Nephron progenitor cell (in vitro differentiated cells): ENCODE data around the gene COA1.

Experiments used
- DNase-seq: peaks from one replicate; pipeline ENCODE4 v3.0.0; 2021
- H3K27ac Mint-ChIP-seq: 2 replicates; pipeline ENCODE4 v1.8.0; 2021; ENCODE audit warnings: mild to moderate bottlenecking, moderate library complexity, mixed read lengths
- H3K27me3 Mint-ChIP-seq: 2 replicates; pipeline ENCODE4 v1.8.0; 2021; ENCODE audit warnings: mild to moderate bottlenecking, low read depth, mixed read lengths; ENCODE audit not compliant: poor library complexity
- H3K36me3 Mint-ChIP-seq: 2 replicates; pipeline ENCODE4 v1.8.0; 2021; ENCODE audit warnings: low read depth, mixed read lengths
- H3K4me1 Mint-ChIP-seq: 2 replicates; pipeline ENCODE4 v1.8.0; 2021; ENCODE audit warnings: mixed read lengths
- H3K4me3 Mint-ChIP-seq: 2 replicates; pipeline ENCODE4 v1.8.0; 2021; ENCODE audit warnings: mild to moderate bottlenecking, moderate library complexity, mixed read lengths
- H3K9me3 Mint-ChIP-seq: 2 replicates; pipeline ENCODE4 v1.8.0; 2021; ENCODE audit warnings: mild to moderate bottlenecking, moderate library complexity, mixed read lengths
- TF ChIP-seq, protein P1 (sequence below): fragments of 200-600 bp; sonication (generic); IDR thresholded peaks from 2 replicates; pipeline ENCODE4 v1.5.0; 2021; ENCODE audit warnings: antibody characterized with exemption

COA1 gene

DNA sequence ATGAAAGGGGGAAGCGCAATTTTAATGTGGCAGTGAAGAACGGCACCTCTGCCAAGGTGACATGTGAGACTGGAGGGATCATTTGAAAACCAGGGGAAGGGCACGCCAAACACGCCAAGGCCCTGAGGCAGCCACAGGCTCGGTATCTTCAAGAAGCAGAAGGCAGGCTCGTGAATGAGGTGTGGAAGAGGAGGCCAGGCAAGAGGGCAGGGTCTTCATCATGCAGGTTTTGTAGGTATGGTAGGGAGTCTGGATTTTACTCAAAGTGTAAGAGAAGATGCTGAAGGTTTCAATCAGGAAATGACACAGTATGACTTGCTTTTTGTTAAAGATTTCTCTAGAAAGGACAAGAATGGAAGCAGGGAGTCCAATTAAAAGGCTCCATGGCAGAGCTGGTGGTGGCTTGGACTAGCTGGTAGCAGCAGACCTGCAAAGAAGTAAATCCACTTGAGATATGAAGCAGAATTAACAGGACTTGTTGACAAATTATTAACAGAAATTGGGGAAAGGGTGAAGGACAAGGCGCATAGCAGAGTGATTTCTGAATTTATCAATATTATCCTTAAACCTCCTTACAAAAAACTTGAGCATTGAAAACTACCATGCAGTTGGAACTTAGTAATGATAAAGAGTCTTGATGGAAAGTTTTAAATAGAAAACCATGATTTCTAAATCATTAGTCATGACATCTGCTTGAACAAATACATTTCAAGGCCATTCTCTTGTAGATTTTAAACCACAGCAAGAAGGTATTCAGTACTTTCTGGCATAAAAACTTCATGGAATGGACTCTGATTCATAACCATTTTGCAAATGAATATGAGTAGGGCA is 70.4 kb downstream of the COA1 start:
- H3K4me3 Mint-ChIP-seq = no peak overlapping the region
- H3K4me1 Mint-ChIP-seq = no peaks in the 10 kb centered on the region
- peak overlapping the region; percentile 49 for H3K27ac Mint-ChIP-seq
- TF ChIP-seq, protein P1, sequence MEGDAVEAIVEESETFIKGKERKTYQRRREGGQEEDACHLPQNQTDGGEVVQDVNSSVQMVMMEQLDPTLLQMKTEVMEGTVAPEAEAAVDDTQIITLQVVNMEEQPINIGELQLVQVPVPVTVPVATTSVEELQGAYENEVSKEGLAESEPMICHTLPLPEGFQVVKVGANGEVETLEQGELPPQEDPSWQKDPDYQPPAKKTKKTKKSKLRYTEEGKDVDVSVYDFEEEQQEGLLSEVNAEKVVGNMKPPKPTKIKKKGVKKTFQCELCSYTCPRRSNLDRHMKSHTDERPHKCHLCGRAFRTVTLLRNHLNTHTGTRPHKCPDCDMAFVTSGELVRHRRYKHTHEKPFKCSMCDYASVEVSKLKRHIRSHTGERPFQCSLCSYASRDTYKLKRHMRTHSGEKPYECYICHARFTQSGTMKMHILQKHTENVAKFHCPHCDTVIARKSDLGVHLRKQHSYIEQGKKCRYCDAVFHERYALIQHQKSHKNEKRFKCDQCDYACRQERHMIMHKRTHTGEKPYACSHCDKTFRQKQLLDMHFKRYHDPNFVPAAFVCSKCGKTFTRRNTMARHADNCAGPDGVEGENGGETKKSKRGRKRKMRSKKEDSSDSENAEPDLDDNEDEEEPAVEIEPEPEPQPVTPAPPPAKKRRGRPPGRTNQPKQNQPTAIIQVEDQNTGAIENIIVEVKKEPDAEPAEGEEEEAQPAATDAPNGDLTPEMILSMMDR = no peak
- H3K27me3 Mint-ChIP-seq = no peaks in the 10 kb centered on the region
- peaks cover 72% of the 10 kb centered on the region for H3K36me3 Mint-ChIP-seq
- DNase-seq = no peak
- peaks cover 17% of the 10 kb centered on the region for H3K9me3 Mint-ChIP-seq

DNA sequence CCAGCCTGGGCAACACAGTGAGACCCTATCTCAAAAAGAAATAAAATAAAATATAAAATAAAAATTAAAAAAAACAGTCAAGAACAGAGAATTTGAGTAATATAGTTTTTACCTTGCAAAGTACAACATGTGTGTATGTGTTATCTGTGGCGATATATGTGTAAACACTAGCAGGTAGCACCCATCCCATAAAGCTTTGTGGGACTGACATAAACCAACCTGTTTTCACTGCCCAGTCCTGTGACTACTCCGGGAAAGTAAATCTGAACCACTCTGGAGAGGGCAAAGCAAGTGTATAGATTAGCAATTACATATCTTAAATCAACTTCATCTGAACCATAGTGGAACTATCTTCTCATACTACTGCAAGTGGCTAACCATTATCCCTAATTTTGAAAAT is 72.3 kb downstream of the COA1 start:
- peaks cover 2% of the 10 kb centered on the region for H3K9me3 Mint-ChIP-seq
- TF ChIP-seq, protein P1 = no peak
- no peak for DNase-seq
- peaks cover 5% of the 10 kb centered on the region for H3K4me1 Mint-ChIP-seq
- no peak overlapping the region for H3K4me3 Mint-ChIP-seq
- no peak overlapping the region for H3K27ac Mint-ChIP-seq
- no peaks in the 10 kb centered on the region for H3K27me3 Mint-ChIP-seq
- peaks cover 70% of the 10 kb centered on the region for H3K36me3 Mint-ChIP-seq

DNA sequence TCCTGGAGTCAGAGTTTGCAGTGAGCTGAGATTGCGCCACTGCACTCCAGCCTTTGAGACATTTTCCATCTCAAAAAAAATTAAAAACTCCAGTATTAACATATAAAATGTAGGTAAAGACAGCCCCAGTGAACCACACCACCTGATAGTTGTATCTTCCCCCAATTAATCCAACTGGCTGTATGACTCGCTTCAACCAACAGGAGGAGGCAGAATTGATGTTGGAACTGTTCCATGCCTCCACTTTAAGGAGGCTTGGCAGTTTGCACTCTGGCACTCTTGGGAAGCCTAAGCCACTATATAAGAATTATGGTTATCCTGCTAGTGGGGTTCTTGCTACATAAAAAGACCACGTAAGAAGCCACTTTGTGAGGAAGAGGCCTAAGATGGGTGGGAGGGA is 73.7 kb downstream of the COA1 start:
- TF ChIP-seq, protein P1 = no peak
- Mint-ChIP-seq H3K27me3 (no peaks in the 10 kb centered on the region), H3K4me1 (peaks cover 15% of the 10 kb centered on the region), H3K9me3 (no peaks in the 10 kb centered on the region), H3K36me3 (peaks cover 69% of the 10 kb centered on the region), H3K4me3 (no peak overlapping the region), H3K27ac (no peak overlapping the region)
- no peak for DNase-seq

DNA sequence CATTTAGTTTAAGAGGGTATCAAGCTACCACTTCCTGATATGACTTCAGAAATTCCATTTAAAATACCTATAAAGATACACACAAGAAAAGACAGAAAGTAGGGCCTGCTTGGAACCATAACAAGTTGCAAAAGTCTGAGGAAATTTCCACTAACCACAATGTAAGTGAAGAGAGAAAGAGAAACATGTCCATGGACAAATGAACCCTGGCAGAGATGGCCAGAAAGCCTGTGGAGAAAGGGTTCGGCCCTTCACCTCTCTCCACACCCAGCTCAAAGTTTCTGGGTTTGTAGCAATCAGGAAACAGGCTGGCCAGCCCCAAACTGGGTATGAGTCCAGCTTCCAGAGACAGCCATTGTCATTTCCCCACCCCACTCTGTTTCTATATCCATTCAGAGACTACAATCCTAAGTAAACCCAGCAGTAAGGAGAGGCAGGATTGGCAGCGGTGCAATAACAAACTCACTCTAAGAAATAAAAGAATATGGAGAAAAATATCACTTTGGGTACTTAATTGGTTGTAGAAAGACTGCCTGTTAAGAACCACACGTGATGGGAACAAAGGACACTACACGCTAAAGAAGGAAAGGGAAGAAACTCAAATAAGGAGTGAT is 75.3 kb downstream of the COA1 start:
- Mint-ChIP-seq H3K9me3 (no peaks in the 10 kb centered on the region), H3K4me3 (no peak overlapping the region), H3K27ac (peak overlapping the region; percentile 60), H3K36me3 (peaks cover 76% of the 10 kb centered on the region), H3K27me3 (no peaks in the 10 kb centered on the region), H3K4me1 (peaks cover 26% of the 10 kb centered on the region)
- TF ChIP-seq, protein P1 = no peak
- DNase-seq = no peak

DNA sequence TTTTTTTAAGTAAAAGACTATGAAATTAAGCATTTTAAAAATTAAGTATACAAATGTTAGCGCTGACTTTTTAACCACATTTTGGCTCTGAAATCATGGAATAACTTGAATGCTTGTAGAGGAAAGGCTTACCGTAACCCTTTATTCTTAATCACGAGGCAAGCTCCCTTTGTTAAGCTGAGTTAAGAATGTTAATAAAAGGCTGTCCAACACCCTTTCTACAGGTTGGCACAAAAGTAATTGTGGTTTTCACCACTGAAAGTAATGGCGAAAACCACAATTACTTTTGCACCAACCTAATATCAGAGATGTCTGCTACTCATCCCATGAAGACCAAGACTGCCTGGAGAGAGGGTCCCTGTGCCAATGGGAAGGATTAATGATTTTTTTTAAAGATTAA is 75.9 kb downstream of the COA1 start:
- H3K4me1 Mint-ChIP-seq = peaks cover 26% of the 10 kb centered on the region
- H3K9me3 Mint-ChIP-seq = no peaks in the 10 kb centered on the region

More for the DNA sequence above, 75.9 kb downstream of the COA1 start:
- TF ChIP-seq, protein P1 = no peak
- Mint-ChIP-seq H3K27ac (peak overlapping the region; percentile 75), H3K27me3 (no peaks in the 10 kb centered on the region), H3K36me3 (peaks cover 71% of the 10 kb centered on the region), H3K4me3 (no peak overlapping the region)
- DNase-seq = no peak
